Body of pancreas (tissue), 4 donors: ENCODE results near the gene IQCK. TPM values are rescaled to one million over a fixed set of nuclear protein-coding genes. Genes with fewer than 3 reads are reported as not detected.

Source experiments
- ATAC-seq: fragments of 150-250 bp; one replicate; pipeline ENCODE4 v1.9.1; 2016
- DNase-seq, 4 donors: peaks; one replicate each; pipeline ENCODE4 v3.0.0-alpha.2; 2019
- H3K27ac ChIP-seq, 4 donors: fragments of 200-600 bp; sonication (generic); 1 replicate in 3 of 4; 2 replicates in 1 of 4; pipeline versions ENCODE4 v1.5.1 to v1.6.1; 2016 to 2019; ENCODE audit warnings: mild to moderate bottlenecking in 1 of 4, mixed read lengths in 1 of 4, moderate library complexity in 1 of 4
- H3K27me3 ChIP-seq, 2 donors: fragments of 200-600 bp; sonication (generic); one replicate each; pipeline ENCODE4 v1.6.0; 2016; ENCODE audit warnings: mild to moderate bottlenecking in 1 of 2
- H3K36me3 ChIP-seq, 2 donors: fragments of 200-600 bp; sonication (generic); replicated peaks in 1 of 2; 2 replicates each; pipeline ENCODE4 v1.5.1; 2016; ENCODE audit warnings: low read depth in 2 of 2; ENCODE audit not compliant: insufficient read depth in 1 of 2
- H3K4me1 ChIP-seq: fragments of 200-600 bp; sonication (generic); one replicate; pipeline ENCODE4 v1.6.0; 2016
- H3K4me3 ChIP-seq, 2 donors: fragments of 200-600 bp; sonication (generic); 1 replicate in 1 of 2; 2 replicates in 1 of 2; pipeline ENCODE4 v1.5.1; 2016 to 2019
- H3K9me3 ChIP-seq, 3 donors: fragments of 200-600 bp; sonication (generic); 1 replicate in 2 of 3; 2 replicates in 1 of 3; pipeline ENCODE4 v1.5.1; 2016
- CTCF ChIP-seq, 7 experiments: fragments of 450-650 bp in 4 of 7; fragments of 200-600 bp in 3 of 7; sonication (generic) in 3 of 7; IDR thresholded peaks; one replicate each; pipeline ENCODE4 v1.5.1; 2016 to 2019; ENCODE audit warnings: antibody characterized with exemption in 7 of 7
- POLR2A ChIP-seq, 3 donors: fragments of 450-650 bp; IDR thresholded peaks; one replicate each; pipeline ENCODE4 v1.6.1; 2016; ENCODE audit warnings: antibody characterized with exemption in 3 of 3, mild to moderate bottlenecking in 2 of 3
- WGBS, 2 donors: methylation state at CpG; one replicate each; pipeline ENCODE4 v1.1.5; 2017; 5-methylcytosine and 5-hydroxymethylcytosine counted together
- intact Hi-C: fragments of 100-400 bp; cut with DNase I; formaldehyde crosslinking; loops from one replicate; pipeline ENCODE4 v1.15.1; 2023
- total RNA-seq, 2 donors: library from RNA; depleted of rRNA; stranded (reverse); fragments of >200 nt; gene quantifications; one replicate each; pipeline ENCODE4 v1.1.0, GENCODE V29; 2016

The IQCK gene
- total RNA-seq, 2 donors from 2014 or later = 10.9 to 52.7 TPM

- Histone ChIP-seq H3K27me3 (no peaks in the 10 kb centered on the region), H3K4me3 (no peak overlapping the region), H3K9me3 (no peaks in the 10 kb centered on the region), H3K4me1 (peaks cover 49% of the 10 kb centered on the region), H3K27ac (peak overlapping the region in 3 of 4 donors; percentile 52 to 68 (median 57)), H3K36me3 (no peaks in the 10 kb centered on the region)
- no peak for ATAC-seq
- intact Hi-C loops = no loop called here
- no peak for TF ChIP-seq CTCF (IDR thresholded peaks at IDR 0.05)
- no peak for TF ChIP-seq POLR2A (IDR thresholded peaks at IDR 0.05)
- no peak for DNase-seq
These were observed 25.7 kb downstream of the IQCK start for GRCh38 chr16:19743816-19744159.

GRCh38 chr16:19744670-19745069 lies 26.6 kb downstream of the IQCK start:
- Histone ChIP-seq H3K4me3 (no peak overlapping the region), H3K27ac (peak overlapping the region in 1 of 4 donors; percentile 68), H3K9me3 (no peaks in the 10 kb centered on the region), H3K4me1 (peaks cover 58% of the 10 kb centered on the region), H3K36me3 (no peaks in the 10 kb centered on the region), H3K27me3 (no peaks in the 10 kb centered on the region)
- 24 to 26% methylated on average over 3 of the region's 3 CpGs for WGBS, 2 donors
- TF ChIP-seq CTCF (IDR thresholded peaks at IDR 0.05) = no peak
- TF ChIP-seq POLR2A (IDR thresholded peaks at IDR 0.05) = no peak
- ATAC-seq (no peak), DNase-seq (no peak)
- intact Hi-C loops = no loop called here

- H3K4me3 ChIP-seq = no peak overlapping the region
- H3K4me1 ChIP-seq = peaks cover 64% of the 10 kb centered on the region
- no peaks in the 10 kb centered on the region for H3K36me3 ChIP-seq
- H3K27me3 ChIP-seq = no peaks in the 10 kb centered on the region
- ATAC-seq = no peak
- H3K27ac ChIP-seq = peak overlapping the region in 3 of 4 donors; percentile 3 to 68 (median 31)
- WGBS, 2 donors = 76 to 80% methylated on average over 8 to 9 of the region's 9 CpGs
- TF ChIP-seq CTCF (IDR thresholded peaks at IDR 0.05) (no peak), POLR2A (IDR thresholded peaks at IDR 0.05) (no peak)
- intact Hi-C loops = no loop called here
- DNase-seq = no peak
- H3K9me3 ChIP-seq = no peaks in the 10 kb centered on the region
These were observed 27.4 kb downstream of the IQCK start for GRCh38 chr16:19745286-19746010.

- intact Hi-C loops = no loop called here
- DNase-seq (no peak), ATAC-seq (no peak)
- H3K4me1 ChIP-seq = peaks cover 64% of the 10 kb centered on the region
- peak overlapping the region in 3 of 4 donors; percentile 21 to 38 (median 29) for H3K27ac ChIP-seq
- 16 to 22% methylated on average over 4 of the region's 4 CpGs for WGBS, 2 donors
- no peaks in the 10 kb centered on the region for H3K27me3 ChIP-seq
- H3K9me3 ChIP-seq = no peaks in the 10 kb centered on the region
- H3K36me3 ChIP-seq = no peaks in the 10 kb centered on the region
- H3K4me3 ChIP-seq = no peak overlapping the region
- no peak for TF ChIP-seq CTCF (IDR thresholded peaks at IDR 0.05)
- no peak for TF ChIP-seq POLR2A (IDR thresholded peaks at IDR 0.05)
These were observed 28.5 kb downstream of the IQCK start for GRCh38 chr16:19746561-19746960.
